ENCODE data around the gene NAE1. TPM values are rescaled to one million over a fixed set of nuclear protein-coding genes. Genes with fewer than 3 reads are reported as not detected.
"Not testable (repeated sequence)": the region's sequence is repeated elsewhere in the genome, so short reads cannot be mapped to it uniquely, and the experiment has no call there.

Gene NAE1
- 36.5 TPM for polyA plus RNA-seq (ENCODE audit: insufficient read length)

DNA sequence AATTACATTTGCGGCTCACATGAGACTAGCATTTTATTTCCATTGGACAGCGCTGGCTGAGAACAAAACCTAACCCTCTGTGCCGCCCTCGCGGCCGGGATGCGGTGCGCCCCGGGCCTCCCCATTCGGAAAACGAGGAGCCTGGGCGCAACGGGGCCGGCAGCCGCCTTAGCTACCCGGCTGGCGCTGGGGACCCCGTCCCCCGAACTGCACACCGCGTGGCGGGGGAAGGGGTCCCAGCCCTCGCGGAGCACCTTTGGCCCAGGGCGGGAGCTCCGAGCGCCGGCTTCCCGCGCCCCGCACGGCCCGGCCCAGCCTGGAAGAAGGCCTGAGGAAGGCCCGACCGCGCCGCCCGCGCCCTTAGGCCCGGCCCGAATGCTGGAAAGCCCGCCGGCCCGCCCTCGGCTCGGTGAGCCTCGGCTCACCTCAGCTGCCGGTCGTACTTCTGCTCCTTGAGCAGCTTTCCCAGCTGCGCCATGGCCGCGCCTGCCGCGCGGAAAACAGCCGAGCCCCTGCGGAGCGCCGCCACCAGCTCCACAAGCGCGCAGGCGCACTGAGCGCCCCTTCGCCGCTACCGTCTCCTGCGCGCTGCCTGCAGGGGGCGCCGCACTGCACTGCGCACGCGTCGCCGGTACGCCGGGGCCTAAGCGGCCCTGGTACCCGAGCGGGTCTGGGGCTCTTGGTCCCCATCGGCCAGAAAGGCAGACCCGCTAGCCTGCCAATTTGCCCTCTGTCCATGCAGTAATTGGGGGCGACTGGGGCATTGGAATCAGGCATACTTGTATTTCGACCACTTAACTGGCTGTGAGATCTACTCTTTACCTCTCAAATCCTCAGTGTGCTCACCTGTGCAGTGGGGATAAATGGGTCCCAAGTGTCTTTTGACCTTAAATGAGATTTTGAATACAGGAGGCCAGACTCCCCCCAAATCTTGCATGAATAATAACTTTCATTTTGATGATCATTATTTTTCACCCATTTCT lies at the start of gene NAE1:
NAE1 (minus strand) TSS at position 555 of the 983 bp plus-strand sequence; CDS start at position 478, 77 bp downstream.
- peak; percentile 94 for DNase-seq

- DNase-seq: no peak
These were observed 47.3 kb upstream of the NAE1 start for GRCh38 chr16:66878067-66878466.

DNA sequence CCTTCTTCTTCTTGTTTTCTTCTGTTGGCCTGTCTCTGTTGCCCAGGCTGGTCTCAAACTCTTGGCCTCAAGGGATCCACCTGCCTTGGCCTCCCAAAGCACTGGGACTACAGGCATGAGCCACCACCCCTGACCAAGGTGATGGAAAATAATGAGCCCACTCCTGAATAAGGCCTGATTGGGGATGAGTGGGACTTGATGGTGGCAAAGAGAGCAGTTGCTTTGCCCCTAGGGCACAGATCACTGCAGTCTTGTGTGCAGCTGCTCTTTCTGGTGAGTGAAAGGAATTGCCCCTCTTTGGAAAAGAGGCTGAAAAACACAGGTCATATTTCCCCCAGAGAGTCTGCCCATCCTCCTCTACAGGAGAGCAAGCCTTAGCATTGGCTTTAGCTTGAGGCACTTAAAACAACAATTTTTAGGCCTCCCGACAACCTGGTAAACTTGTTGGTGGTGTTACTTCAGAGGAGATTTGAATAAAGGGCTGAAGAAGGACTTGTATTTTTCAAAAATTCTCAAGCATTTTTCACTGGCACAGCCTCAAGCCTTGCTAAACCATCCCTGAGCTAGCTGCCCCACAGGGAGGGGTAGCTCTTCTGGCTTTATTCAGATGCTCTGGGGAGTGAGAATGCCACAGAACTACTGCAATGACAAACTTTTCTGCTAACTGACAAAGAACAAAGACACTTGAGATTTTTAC lies 43.5 kb upstream of the NAE1 start:
- DNase-seq: no peak

- no peak for DNase-seq
These were observed 42.9 kb upstream of the NAE1 start for GRCh38 chr16:66873685-66874055.

GRCh38 chr16:66872943-66873684 lies 42.3 kb upstream of the NAE1 start:
- peak; percentile 81 for DNase-seq

- DNase-seq: no peak
These were observed 41.8 kb upstream of the NAE1 start for GRCh38 chr16:66872559-66872942.

GRCh38 chr16:66871840-66872239 lies 41.1 kb upstream of the NAE1 start:
- DNase-seq: no peak

DNA sequence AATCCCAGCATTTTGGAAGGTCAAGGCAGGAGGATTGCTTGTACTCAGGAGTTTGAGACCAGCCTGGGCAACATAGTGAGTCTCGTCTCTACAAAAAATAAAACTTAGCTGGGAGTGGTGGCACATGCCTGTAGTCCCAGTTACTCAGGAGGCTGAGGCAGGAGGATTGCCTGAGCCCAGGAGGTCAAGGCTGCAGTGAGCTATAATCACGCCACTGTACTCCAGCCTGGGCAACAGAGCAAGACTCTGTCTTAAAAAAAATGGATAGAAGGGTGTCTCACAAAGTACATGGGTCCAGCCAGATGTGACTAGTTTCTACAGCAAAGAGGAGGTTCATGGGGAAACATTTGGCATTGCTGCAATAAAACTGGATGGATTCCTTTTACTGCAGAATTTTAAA lies 40.6 kb upstream of the NAE1 start:
- not testable (repeated sequence) for DNase-seq

DNA sequence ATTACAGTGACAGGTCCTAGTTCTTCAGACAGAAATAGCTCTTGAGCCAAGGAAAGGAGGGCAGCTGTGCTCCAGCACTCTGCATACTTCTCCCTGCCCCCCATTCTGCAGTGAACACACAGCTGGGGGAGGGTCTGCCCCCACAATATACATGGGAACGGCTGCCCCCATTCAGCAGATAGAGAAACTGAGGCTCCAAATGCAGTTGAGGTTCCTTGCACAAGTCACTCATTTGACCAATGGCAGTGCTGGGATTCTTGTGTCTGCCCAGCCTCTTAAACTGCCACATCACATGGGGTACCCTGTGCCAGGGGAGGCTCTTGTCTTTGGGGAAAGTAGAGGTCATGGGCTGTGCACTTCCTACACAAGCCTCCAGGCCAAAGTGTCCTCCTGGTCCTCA lies 38.6 kb upstream of the NAE1 start:
- DNase-seq: no peak

DNA sequence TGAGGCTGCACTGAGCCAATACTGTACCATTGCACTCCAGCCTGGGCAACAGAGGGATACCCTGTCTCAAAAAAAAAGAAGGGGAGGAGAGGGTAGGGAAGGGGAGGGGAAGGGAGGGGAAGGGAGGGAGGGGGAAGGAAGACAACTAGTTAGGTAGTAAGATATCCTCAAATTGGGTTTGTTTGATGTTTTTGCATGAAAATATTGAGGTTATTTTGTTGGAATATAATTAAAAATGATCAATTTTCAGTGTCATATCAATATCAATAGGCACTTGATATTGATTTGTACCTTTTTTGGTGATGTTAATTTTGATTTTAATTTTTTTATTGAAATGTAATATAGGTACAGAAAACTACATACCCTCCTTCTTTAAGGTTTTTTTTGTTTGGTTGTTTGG lies 32.9 kb upstream of the NAE1 start:
- no peak for DNase-seq

DNA sequence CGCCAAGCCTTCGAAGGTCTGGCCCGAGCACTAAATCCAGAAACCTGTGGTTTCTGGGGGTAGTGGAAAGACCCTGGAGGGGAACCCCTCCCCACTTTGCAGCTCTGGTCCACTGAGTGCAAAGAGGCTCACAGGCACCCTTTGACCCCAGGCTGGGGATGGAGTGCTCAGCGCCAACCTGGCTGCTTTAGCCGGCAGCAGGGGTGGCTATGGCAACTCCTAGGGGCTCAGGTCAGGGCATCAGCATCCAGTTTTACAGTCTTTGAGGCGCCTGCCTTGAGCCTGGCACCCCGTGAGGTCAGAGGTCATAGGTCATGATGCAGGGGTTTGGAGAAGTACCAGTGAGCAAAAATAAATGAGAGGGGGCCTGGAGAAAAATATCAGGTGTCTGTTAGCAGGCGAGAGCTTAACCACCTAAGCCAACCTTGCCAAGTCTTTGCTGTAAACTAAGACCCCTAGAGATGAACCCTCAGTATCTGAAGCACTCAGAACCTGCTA lies 31.3 kb upstream of the NAE1 start:
- DNase-seq: no peak

DNA sequence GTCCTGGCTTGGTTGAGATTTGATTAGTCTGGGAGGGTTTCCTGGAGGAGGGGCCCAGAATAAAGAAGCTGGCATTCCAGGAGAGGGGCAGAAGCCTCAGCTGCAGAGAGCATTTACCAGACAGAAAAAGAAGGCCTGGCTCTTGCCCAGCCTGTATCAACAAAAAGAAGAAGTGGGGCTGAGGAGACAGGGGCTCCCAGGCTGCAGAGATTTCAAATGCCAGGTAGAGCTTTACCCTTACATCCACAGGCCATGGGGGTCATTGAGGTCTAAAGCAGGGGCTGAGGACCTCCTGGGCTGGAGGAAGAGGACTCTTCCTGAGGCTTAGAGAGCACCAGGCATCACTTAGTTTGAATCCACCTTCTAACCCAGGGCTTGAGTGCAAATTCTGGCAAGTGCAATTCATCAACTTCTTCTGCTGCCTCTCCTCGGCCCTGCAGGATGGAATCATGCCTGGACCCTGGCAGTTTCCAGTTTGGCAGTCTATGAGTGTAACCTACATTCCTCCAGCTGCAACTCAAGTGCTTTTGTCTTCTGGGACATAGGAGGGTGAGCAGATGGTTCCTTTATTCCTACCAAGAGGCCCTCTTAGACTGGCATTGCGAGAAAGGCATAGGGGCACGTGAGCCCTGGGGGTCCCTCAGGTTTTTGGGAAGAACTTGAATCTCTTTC lies 28.8 kb upstream of the NAE1 start:
- DNase-seq: no peak

GRCh38 chr16:66858740-66859396 lies 28.1 kb upstream of the NAE1 start:
- DNase-seq: no peak

GRCh38 chr16:66857437-66857836 lies 26.7 kb upstream of the NAE1 start:
- DNase-seq: no peak

GRCh38 chr16:66856801-66857200 lies 26.0 kb upstream of the NAE1 start:
- no peak for DNase-seq

- DNase-seq: no peak
These were observed 25.5 kb upstream of the NAE1 start for GRCh38 chr16:66856184-66856730.

DNA sequence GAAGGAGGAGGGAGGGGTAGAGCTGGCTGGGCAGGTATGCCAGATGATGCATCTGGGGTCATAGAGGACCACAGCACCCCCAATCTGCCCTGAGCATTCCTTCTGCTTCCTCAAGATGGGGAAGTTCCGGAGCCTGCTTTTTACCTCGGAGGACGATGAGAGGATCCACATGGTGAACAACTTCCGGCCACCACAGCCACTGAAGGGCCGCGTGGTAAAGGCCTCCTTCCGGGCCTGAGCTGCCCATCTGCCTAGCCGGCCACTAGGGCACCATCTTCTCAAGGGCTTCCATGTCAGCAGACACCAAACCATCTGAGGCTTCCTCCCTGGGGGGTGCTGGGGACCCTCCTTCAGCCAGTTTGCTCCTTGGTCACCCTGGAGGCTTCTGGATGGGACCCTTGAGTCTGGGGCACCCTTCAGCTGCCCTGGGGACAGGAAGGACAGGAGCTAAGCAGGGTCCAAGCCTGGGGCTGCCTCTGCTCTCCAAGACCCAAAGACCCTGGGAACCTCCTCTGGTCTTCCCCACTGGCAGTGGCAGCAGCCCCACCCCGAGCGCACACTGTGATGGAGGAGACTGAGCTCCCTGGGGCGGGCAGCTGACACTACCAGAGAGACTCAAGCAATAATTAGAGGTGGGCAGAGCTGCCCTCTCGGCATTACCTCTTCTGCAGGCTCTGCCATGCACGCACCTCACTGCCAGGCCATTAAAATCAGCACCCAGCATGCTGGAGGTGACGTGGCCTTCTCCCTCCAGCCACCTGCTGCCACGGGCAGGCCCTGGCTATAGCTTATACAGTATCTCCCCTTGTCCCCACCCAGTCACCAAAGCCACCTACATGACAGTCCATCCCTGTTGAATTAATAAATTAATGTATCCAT lies 22.7 kb upstream of the NAE1 start:
- DNase-seq: no peak

GRCh38 chr16:66851166-66851964 lies 20.6 kb upstream of the NAE1 start:
- DNase-seq: no peak

DNA sequence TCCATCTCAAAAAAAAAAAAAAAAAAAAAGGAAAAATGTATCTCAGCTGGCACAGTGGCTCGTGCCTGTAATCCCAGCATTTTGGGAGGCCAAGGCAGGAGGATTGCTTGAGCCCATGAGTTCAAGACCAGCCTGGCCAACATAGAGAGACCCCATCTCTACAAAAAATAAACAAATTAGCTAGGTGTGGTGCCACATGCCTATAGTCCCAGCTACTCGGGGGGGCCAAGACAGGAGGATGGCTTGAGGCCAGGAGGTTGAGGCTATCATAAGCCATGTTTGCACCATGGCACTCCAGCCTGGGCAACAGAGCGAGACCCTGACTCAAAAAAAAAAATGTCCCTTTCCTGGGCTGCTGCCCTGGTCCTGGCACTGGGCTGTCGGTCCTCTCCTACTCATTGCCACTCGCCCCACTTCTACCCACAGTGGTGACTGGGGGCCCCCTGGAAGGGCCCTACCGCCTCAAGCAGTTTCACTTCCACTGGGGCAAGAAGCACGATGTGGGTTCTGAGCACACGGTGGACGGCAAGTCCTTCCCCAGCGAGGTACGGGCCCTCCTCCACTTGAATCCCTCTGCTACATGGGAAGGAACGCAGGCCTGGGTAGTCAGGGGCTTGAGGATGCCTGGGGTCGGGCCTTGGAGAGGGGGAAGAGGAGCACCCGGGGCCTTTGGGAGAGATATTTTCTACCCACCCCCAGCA lies 19.5 kb upstream of the NAE1 start:
- DNase-seq: no peak

Measured in hindlimb muscle (tissue), 1 donor.